DMS79 (cell line): Measurements from ENCODE around the gene ZNF574.
A peak's percentile ranks its signal among the peaks of the same experiment; 100 is the strongest.

Source experiments
- DNase-seq: peaks from one replicate; lab custom pipeline; 2025; lab: John Stamatoyannopoulos, UW

Gene ZNF574

GRCh38 chr19:42059196-42059595, 16.8 kb upstream of the ZNF574 start:
- DNase-seq, result no peak

DNA sequence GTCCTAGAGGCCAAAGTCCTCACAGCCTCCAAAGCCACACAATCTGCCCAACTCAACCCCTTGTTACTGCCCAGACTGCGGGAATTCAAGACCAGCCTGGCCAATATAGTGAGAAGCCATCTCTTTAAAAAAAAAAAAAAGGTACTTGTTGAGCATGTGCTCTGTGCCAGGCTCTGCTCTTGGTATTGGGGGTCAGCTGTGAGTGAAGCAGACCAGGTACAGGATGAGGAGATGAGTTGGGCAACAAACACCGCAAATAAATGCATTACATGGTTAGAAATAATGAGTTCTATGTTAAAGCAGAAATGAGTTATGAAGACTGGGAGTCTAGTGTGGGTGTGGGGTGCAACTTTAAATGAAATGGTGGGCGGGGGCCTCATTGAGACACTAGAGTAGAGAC, 15.8 kb upstream of the ZNF574 start:
- no peak for DNase-seq

DNA sequence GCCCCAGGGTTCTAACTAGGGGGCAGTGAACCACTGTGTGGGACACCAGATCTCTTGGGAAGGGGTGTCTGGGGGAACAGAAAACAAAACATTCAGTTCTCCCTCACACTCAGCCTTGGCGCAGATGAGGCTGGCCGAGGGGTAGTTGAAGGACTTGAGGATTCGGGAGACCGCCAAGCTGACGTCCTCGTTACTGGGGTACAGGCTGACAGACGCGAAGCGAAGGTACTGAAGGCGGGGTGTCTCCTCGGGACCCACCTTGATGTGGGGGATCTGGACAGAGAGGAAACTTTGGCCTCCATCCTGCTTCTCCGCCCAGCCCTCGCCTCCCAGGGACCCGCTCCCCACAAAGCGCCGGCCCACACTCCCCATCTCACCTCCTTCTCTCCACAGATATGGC, 13.6 kb upstream of the ZNF574 start:
- no peak for DNase-seq

DNA sequence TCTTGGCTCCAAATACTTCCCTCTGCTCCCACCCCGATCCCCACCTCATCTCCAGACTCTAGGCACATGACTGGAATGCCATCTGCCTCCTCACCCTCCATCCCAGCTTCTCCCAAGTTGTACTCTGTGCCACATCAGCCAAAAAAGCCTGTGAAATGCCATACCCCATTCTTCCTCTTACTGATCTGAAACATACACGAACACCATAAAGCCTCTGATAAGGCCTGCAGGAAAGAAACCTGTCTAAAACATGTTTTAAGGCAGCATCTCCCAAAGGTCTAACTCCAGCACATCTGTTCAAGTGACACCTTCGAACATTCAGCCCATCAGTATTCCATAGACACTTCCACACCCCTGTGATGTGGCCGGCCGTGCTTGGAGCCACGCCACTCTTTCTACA, 11.5 kb upstream of the ZNF574 start:
- no peak for DNase-seq

DNA sequence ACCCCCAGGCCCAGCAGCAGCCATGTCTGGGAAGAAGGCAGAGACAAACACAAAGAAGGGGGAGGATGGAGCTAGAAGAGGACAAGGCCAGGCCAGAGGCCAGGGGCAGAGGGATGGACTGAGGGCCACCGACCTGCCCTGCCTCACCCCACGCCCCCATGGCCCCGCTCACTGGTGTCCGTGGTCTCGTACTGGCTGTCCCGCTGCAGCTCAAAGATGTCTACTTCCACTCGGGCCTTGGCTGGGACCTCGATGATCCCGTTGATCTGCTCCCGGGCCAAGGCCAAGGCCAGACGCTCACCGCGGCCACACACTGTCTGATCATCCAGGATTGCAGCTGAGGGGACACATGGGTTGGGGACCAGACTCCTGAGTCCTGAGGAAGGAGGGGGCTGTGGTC, 10.9 kb upstream of the ZNF574 start:
- DNase-seq, result no peak

GRCh38 chr19:42065511-42065910, 10.5 kb upstream of the ZNF574 start:
- DNase-seq, result no peak

GRCh38 chr19:42066075-42066754, 9.8 kb upstream of the ZNF574 start:
- no peak for DNase-seq

GRCh38 chr19:42067315-42067888, 8.6 kb upstream of the ZNF574 start:
- DNase-seq, result no peak

DNA sequence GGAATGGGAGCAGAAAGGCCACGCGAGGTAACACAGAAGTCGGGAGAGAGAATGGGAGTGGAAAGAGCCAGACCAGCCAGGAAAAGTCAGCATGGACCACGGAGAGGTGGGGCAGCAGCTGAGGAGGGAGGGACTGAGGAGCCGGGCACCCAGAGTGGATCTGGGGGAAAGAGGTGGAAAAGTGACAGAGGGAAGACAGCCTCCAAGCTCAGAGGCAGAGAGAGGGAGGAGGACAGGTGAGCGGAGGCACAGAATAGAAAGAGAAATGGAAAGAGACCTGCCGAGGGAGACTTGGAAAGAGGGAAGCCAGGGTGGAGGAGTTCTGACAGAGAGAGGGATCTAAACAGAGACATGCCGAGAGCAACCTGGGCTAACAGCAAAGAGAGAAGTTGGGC, 7.6 kb upstream of the ZNF574 start:
- no peak for DNase-seq

DNA sequence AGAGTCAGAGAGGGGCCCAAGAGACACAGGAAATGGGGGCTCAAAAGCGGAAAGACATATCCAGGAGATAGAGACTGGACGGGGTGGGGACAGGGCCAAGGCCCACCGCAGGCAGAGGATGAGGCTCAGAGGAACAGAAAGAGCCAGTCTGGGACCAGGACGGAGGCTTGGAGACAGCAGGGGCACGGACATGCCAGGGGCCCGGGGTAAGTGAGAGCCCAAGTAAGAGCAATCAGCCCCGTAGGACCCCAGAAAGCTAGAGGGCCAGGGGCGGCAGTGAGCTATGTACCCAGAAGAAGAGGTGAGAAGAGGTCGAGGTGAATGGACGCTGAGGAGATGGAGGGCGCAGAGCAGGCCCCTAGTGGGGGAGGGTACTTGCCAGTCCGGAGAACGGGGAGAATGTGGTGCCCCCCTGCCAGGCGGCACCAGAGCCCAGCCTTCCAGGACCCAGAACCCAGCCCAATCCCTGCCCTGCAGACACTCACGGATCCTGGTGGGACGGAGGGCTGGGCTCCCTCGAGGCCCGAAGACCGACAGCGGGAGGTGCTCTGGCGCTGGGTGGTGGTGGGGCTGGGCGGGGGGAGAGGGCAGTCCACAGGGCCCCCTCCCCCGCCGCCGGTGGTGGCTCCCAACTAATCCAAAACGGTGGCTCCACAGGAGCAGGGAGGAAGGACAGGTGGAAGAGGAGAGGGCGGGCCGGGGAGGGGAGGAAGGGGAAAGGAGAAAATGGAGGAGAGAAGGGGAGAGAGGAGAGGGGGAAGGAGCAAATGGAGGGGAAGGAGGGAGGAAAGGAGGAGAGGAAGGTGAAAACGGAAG, 7.0 kb upstream of the ZNF574 start:
- DNase-seq, result no peak

DNA sequence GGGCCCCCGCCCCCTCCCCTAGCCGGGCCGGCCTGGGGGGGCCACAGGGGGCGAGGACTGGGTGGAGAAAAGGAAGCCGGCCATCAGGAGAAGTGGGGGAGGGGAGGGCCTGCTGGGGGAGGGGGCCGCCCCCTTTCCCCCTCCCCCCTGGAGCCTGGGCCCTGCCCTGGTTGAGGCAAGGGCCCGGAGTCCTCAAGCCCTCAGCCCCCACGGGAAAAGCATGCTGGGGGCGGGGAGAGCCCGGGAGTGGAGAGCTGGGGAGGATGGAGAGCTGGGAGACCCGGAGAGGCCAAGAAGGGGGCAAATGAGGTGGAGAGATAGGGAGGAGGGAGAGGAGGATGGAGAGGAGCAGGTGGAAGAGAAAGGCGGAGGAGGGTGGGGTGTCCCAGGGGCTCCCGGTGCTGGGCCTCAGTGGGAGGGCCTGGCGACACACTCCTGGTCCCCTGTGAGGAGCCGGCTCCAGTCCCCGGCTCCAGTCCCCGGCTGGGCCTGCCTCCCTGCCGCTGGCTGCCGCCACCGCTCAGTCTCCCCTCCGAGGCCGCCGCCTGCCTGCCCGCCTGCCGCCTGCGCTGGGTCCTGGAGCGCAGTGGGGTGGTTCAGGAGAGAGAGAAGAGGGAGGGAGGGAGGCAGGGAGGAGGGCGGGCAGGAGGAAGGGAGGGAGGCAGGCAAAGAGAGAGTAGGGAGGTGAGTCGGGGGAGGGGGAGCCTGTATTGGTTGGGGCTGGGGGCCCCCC, 6.2 kb upstream of the ZNF574 start, which contains the start of gene GRIK5:
Gene GRIK5 (minus strand): TSS at position 588 of the 733 bp plus-strand sequence. CDS start 4,436 bp downstream, outside the sequence.
- peak; percentile 45 for DNase-seq

GRCh38 chr19:42071247-42071646, 4.7 kb upstream of the ZNF574 start:
- no peak for DNase-seq

GRCh38 chr19:42074513-42075363, 1.2 kb upstream of the ZNF574 start:
- no peak for DNase-seq

DNA sequence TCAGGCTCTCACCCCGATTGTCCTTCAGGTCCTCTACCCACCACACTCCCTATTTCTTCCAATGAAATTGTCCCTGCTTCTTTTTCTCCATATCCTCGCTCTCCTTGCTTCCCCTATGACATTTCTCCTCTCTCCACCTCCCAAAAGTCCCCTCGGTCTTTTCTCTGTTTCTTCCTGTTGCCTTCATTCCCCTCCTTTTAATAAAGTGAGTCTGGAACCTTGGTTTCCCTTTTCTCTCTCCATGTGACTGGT, 676 bp upstream of the ZNF574 start:
- DNase-seq, result no peak

DNA sequence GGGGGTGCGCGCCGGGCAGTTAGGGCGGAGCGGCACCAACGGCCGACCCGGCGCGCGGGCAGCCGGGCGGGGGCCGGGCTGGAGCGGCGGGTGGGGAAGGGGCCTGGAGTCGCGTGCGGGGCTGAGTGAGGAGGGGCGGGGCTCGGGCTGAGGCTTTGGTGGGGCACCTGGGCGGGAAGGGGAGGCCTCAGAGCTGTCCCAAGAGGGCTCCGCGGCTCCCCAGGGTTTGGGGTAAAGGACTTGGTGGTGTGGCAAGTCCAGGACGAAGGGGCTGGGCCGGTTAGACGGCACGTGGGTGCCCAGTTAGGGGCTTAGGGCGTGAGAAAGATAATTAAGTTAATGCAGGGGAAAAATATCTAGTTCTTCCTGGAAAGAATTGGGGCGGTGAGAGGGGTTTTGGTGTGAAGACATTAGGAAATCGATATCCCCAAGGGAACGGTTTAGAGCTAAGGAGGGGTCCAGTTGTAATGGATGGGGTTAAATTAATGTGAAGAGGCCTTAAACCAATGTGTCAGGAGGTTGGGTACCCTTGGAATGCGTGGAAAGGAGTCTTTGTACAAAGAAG, 496 bp downstream of the ZNF574 start:
- DNase-seq, result no peak

DNA sequence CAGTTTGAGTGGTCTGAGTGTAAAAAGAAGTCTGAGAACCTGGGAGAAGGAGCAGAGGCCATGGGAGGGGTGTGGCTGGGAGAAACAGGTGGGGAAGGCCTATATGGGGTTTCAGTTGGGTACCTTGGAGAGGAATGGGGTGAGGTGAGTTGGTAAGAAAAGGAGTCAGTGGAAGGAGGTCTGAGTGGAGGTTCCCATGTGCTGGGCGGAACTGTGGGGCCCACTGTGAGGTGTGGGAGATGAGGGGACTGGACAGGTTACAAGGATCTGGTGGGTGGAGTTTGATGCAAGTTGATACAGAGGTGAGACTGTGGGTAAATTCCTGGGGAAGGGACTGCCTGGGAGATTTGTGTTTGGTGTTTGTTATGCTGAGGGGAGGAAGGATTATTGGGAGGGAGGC, 2.1 kb downstream of the ZNF574 start:
- no peak for DNase-seq

DNA sequence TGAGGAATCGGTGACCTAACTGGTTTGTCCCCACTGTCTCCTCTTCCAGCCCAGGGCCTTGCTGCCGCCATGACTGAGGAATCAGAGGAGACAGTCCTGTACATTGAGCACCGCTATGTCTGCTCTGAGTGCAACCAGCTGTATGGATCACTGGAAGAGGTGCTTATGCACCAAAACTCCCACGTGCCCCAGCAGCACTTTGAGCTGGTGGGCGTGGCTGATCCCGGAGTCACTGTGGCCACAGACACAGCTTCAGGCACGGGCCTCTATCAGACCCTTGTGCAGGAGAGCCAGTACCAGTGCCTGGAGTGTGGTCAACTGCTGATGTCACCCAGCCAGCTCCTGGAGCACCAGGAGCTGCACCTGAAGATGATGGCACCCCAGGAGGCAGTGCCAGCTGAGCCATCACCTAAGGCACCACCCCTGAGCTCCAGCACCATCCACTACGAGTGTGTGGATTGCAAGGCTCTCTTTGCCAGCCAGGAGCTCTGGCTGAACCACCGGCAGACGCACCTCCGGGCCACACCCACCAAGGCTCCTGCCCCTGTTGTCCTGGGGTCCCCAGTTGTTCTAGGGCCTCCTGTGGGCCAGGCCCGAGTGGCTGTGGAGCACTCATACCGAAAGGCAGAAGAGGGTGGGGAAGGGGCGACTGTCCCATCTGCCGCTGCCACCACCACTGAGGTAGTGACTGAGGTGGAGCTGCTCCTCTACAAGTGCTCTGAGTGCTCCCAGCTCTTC, 2.7 kb downstream of the ZNF574 start:
- no peak for DNase-seq

GRCh38 chr19:42079276-42079669, 3.3 kb downstream of the ZNF574 start:
- no peak for DNase-seq

- DNase-seq, result no peak
Observed at GRCh38 chr19:42079886-42080763, 4.2 kb downstream of the ZNF574 start.
